Spleen (tissue), 11 donors: ENCODE data around the gene ACSS1. TPM values are rescaled to one million over a fixed set of nuclear protein-coding genes. Genes with fewer than 3 reads are reported as not detected.
A peak's percentile ranks its signal among the peaks of the same experiment; 100 is the strongest.

ENCODE experiments used
- DNase-seq: peaks from one replicate; pipeline ENCODE4 v3.0.0-alpha.2; 2020
- H3K27ac ChIP-seq, 8 donors: fragments of 200-600 bp; sonication (generic) in 7 of 8; 1 replicate in 4 of 8; 2 replicates in 4 of 8; pipeline versions ENCODE4 v1.5.0 to v1.8.0; 2016 to 2021; ENCODE audit warnings: inconsistent platforms in 4 of 8, mild to moderate bottlenecking in 4 of 8, moderate library complexity in 1 of 8
- H3K27me3 ChIP-seq, 7 donors: fragments of 200-600 bp; sonication (generic) in 6 of 7; replicated peaks in 1 of 7; 1 replicate in 4 of 7; 2 replicates in 3 of 7; pipeline versions ENCODE4 v1.5.0 to v1.8.0; 2016 to 2021; ENCODE audit warnings: inconsistent platforms in 3 of 7, mild to moderate bottlenecking in 1 of 7
- H3K36me3 ChIP-seq, 6 donors: fragments of 200-600 bp; sonication (generic) in 5 of 6; 1 replicate in 4 of 6; 2 replicates in 2 of 6; pipeline versions ENCODE4 v1.5.0 to v1.8.0; 2016 to 2021; ENCODE audit warnings: inconsistent platforms in 2 of 6
- H3K4me1 ChIP-seq, 6 donors: fragments of 200-600 bp; sonication (generic) in 5 of 6; 1 replicate in 3 of 6; 2 replicates in 3 of 6; pipeline versions ENCODE4 v1.5.0 to v1.8.0; 2016 to 2021; ENCODE audit warnings: inconsistent platforms in 3 of 6
- H3K4me3 ChIP-seq, 8 donors: fragments of 200-600 bp; sonication (generic) in 7 of 8; 1 replicate in 4 of 8; 2 replicates in 4 of 8; pipeline versions ENCODE4 v1.5.0 to v1.8.0; 2016 to 2021; ENCODE audit warnings: inconsistent platforms in 4 of 8, mild to moderate bottlenecking in 4 of 8, moderate library complexity in 2 of 8
- H3K9me3 ChIP-seq, 8 donors: fragments of 200-600 bp; sonication (generic) in 7 of 8; 1 replicate in 4 of 8; 2 replicates in 4 of 8; pipeline versions ENCODE4 v1.5.0 to v1.8.0; 2016 to 2021; ENCODE audit warnings: inconsistent platforms in 4 of 8
- POLR2A ChIP-seq, 3 donors: fragments of 450-650 bp; IDR thresholded peaks; one replicate each; pipeline ENCODE4 v1.5.1; 2017; ENCODE audit warnings: antibody characterized with exemption in 3 of 3, mild to moderate bottlenecking in 1 of 3
- POLR2AphosphoS5 ChIP-seq, 3 donors: sonication (generic); formaldehyde crosslinking; IDR thresholded peaks; one replicate each; pipeline ENCODE4 v1.5.1; 2017; ENCODE audit warnings: antibody characterized with exemption in 3 of 3
- WGBS, 5 donors: extraction: QIAGEN DNeasy Blood & Tissue Kit in 3 of 5; methylation state at CpG; one replicate each; pipeline versions ENCODE4 v1.1.5 to v1.1.7; 2013 to 2018; 5-methylcytosine and 5-hydroxymethylcytosine counted together
- intact Hi-C: fragments of 100-400 bp; cut with DNase I; formaldehyde crosslinking; loops from one replicate; pipeline ENCODE4 v1.15.0; 2023; ENCODE audit warnings: low total_unique reads
- polyA plus RNA-seq, 3 donors: library from polyadenylated mRNA; stranded (reverse); fragments of 200-250 nt; gene quantifications; one replicate each; pipeline ENCODE4 v1.2.1, GENCODE V29; 2013
- total RNA-seq, 7 donors: library from RNA; depleted of rRNA in 3 of 7; stranded (reverse); fragments of >200 nt in 3 of 7; fragmentation: NEBNext Ultra II Directional in 4 of 7; extraction: Animal tissue kit (Norgen Biotek cat#: 25700) in 4 of 7; gene quantifications; one replicate each; pipeline versions ENCODE4 v1.1.0 to v1.2.1, GENCODE V29; 2016 to 2021
- TF ChIP-seq, protein P1 (sequence below), 11 experiments: fragments of 200-600 bp in 7 of 11; fragments of 450-650 bp in 4 of 11; sonication (generic) in 4 of 11; IDR thresholded peaks in 8 of 11; conservative IDR thresholded peaks in 3 of 11; 1 replicate in 7 of 11; 2 replicates in 4 of 11; pipeline versions ENCODE4 v1.4.0 to v1.8.0; 2016 to 2021; ENCODE audit warnings: antibody characterized with exemption in 11 of 11, inconsistent platforms in 4 of 11, mild to moderate bottlenecking in 1 of 11
- donor health status: healthy with polysubstance abuse.
- donor health status: DM: no; HTN: no; CAD: no; lungs with moderate emphysema.
- donor health status: DM: no; HTN: no; CAD: no.
- donor health status: Bipolar disorder and iron deficiency.
- donor health status: healthy.
- donor health status: DM: no; HTN: no; CAD: no.
- donor health status: DM: yes; HTN: yes; CAD: no.

Gene ACSS1
- total and polyA plus RNA-seq, 10 donors = 20.3 to 50.8 (median 36.4) TPM

DNA sequence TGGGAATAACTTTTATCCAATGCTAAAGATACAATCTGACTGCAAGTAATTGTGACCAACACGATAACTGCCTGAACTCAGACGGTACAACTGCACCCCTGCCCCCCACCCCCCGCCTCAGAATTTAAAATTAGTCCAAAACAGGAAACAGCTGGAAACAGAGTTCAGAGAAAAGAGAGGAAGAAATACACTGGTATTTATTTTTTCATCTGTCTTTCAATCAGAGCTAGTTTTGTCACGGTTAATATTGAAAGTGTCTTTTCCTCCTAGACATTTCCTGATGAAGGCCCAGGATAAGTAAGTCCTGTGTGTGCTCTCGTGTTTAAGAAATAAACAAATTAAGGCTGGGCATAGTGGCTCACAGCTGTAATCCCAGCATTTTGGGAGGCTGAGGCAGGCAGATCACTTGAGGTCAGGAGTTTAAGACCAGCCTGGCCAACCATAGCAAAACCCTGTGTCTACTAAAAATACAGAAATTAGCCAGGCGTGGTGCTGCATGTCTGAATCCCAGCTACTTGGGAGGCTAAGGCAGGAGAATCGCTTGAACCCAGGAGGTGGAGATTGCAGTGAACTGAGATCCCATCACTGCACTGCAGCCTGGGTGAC is 21.5 kb downstream of the ACSS1 start:
- 15 to 21% (median 19%) methylated on average over 7 of the region's 7 CpGs for WGBS, 5 donors
- Histone ChIP-seq H3K27me3 (no peaks in the 10 kb centered on the region), H3K27ac (peak overlapping the region in 7 of 8 donors; percentile 13 to 78 (median 46)), H3K36me3 (peaks cover 0 to 32% (median 2%) of the 10 kb centered on the region in 6 donors), H3K9me3 (no peaks in the 10 kb centered on the region), H3K4me1 (peaks cover 37 to 96% (median 73%) of the 10 kb centered on the region in 6 donors), H3K4me3 (peak overlapping the region in 1 of 8 donors; percentile 3)
- DNase-seq = peak; percentile 6
- intact Hi-C loops = no loop called here
- TF ChIP-seq POLR2A (IDR thresholded peaks at IDR 0.05) = no peak

DNA sequence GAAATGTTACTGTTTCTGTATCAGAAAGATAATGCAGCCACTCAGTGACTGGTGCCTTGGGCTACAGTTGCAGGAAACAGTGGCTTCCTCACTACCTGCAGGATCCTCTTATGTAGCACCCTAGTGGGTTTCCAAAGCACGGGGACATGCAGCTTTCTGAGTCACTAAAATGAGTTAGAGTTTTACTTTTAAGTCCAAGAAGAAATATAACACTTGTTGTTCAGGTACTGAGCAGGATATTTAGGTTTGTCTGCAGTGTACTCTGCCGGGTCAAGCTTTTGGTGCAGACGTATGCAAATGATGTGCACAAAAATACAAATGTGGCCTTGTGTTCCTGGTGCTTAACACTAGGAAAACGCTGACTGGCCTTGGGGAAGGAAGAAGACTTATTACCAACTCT is 22.0 kb downstream of the ACSS1 start:
- Histone ChIP-seq H3K9me3 (no peaks in the 10 kb centered on the region), H3K27me3 (no peaks in the 10 kb centered on the region), H3K4me1 (peaks cover 37 to 91% (median 68%) of the 10 kb centered on the region in 6 donors), H3K27ac (peak overlapping the region in 6 of 8 donors; percentile 13 to 78 (median 48)), H3K36me3 (peaks cover 0 to 37% (median 2%) of the 10 kb centered on the region in 6 donors), H3K4me3 (peak overlapping the region in 1 of 8 donors; percentile 3)
- TF ChIP-seq POLR2AphosphoS5 (IDR thresholded peaks at IDR 0.05) = no peak
- TF ChIP-seq POLR2A (IDR thresholded peaks at IDR 0.05) = no peak
- TF ChIP-seq, protein P1, sequence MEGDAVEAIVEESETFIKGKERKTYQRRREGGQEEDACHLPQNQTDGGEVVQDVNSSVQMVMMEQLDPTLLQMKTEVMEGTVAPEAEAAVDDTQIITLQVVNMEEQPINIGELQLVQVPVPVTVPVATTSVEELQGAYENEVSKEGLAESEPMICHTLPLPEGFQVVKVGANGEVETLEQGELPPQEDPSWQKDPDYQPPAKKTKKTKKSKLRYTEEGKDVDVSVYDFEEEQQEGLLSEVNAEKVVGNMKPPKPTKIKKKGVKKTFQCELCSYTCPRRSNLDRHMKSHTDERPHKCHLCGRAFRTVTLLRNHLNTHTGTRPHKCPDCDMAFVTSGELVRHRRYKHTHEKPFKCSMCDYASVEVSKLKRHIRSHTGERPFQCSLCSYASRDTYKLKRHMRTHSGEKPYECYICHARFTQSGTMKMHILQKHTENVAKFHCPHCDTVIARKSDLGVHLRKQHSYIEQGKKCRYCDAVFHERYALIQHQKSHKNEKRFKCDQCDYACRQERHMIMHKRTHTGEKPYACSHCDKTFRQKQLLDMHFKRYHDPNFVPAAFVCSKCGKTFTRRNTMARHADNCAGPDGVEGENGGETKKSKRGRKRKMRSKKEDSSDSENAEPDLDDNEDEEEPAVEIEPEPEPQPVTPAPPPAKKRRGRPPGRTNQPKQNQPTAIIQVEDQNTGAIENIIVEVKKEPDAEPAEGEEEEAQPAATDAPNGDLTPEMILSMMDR (IDR thresholded peaks at IDR 0.05 in 8 of 11, conservative IDR thresholded peaks at IDR 0.05 in 3 of 11) = no peak
- WGBS, 5 donors = 4 to 14% (median 8%) methylated on average over 4 of the region's 4 CpGs
- intact Hi-C loops = no loop called here
- DNase-seq = no peak

DNA sequence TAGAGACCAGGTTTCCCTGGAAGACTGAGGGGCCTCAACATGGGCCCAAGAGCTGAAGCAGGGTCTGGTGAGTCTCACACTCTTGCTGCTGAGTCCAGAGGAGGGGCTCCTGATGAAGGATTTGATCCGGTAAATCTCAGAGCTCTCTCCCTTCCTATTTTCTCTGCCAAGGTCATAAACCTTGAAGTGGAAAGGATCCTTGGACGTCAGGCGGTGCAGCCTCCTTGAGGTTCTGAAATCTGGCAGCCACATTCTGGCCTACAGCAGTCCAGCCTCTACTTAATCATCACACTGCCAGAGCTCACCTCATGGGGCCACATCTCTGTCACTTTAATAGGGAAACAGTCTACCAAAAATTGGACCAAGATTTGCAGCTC is 24.0 kb downstream of the ACSS1 start:
- Histone ChIP-seq H3K9me3 (no peaks in the 10 kb centered on the region), H3K27ac (peak overlapping the region in 2 of 8 donors; percentile 28 to 29), H3K4me1 (peaks cover 32 to 80% (median 50%) of the 10 kb centered on the region in 6 donors), H3K27me3 (no peaks in the 10 kb centered on the region), H3K36me3 (peaks cover 0 to 45% (median 15%) of the 10 kb centered on the region in 6 donors), H3K4me3 (no peak overlapping the region)
- WGBS, 5 donors = 62 to 84% (median 76%) methylated on average over 3 of the region's 3 CpGs
- DNase-seq = peak; percentile 15
- TF ChIP-seq, protein P1 (IDR thresholded peaks at IDR 0.05 in 8 of 11, conservative IDR thresholded peaks at IDR 0.05 in 3 of 11) = no peak
- no peak for TF ChIP-seq POLR2AphosphoS5 (IDR thresholded peaks at IDR 0.05)
- TF ChIP-seq POLR2A (IDR thresholded peaks at IDR 0.05) = no peak
- intact Hi-C loops = no loop called here

DNA sequence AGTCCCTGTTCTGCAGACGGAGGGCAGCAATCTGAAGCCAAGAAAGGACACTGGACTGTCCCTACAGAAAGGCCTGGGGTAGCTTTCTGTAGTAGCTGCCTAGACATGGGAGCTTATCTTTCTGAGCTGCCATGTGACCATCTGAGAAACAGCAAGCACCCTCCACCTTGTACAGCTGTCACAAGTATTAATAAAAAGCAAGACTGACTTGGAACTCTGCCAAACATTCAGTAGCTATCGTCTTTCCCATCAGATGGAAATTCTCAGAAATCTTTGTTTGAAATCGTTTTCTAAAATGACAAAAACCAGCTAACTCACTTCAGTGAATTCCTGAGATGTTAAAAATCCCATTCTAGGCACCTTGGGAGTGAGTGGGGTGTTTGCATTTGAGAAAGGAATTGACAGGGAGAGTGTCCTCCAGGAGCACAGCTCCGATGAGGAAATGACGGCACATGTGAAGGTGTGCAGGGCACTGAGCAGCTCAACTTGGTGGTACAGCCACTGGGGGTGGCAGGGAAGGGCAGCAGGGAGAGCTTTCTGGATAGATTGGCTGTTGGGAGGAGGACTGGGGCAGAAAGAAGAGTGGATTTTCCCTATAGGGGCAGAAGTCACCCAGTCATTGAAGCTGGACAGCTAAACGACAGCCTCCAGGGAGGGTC is 24.5 kb downstream of the ACSS1 start:
- TF ChIP-seq, protein P1 (IDR thresholded peaks at IDR 0.05 in 8 of 11, conservative IDR thresholded peaks at IDR 0.05 in 3 of 11) = no peak
- TF ChIP-seq POLR2AphosphoS5 (IDR thresholded peaks at IDR 0.05) (no peak), POLR2A (IDR thresholded peaks at IDR 0.05) (no peak)
- H3K4me1 ChIP-seq = peaks cover 29 to 75% (median 45%) of the 10 kb centered on the region in 6 donors
- no peaks in the 10 kb centered on the region for H3K27me3 ChIP-seq
- intact Hi-C loops = no loop called here
- DNase-seq = peak; percentile 8
- no peaks in the 10 kb centered on the region for H3K9me3 ChIP-seq
- WGBS, 5 donors = 66 to 77% (median 70%) methylated on average over 6 of the region's 6 CpGs
- peaks cover 0 to 50% (median 16%) of the 10 kb centered on the region in 6 donors for H3K36me3 ChIP-seq
- no peak overlapping the region for H3K4me3 ChIP-seq
- H3K27ac ChIP-seq = peak overlapping the region in 6 of 8 donors; percentile 5 to 38 (median 28)
